DND-41 (cell line): Measurements from ENCODE around the gene GFM1.
"Not testable (repeated sequence)": the region's sequence is repeated elsewhere in the genome, so short reads cannot be mapped to it uniquely, and the experiment has no call there.

Source experiments
- ATAC-seq: fragments of 200-7000 bp; cut with Tn5 transposase; 3 replicates; pipeline ENCODE4 v1.9.1; 2021; ENCODE audit warnings: low read depth; ENCODE audit not compliant: insufficient read depth
- DNase-seq: peaks from one replicate; pipeline ENCODE4 v3.0.0-alpha.2; 2020
- H2AFZ ChIP-seq: 2 replicates; pipeline ENCODE4 v1.6.0; 2012; ENCODE audit warnings: low read depth, low read length
- H3K27ac ChIP-seq: 2 replicates; pipeline ENCODE4 v1.5.1; 2012; ENCODE audit warnings: low read length, inconsistent platforms
- H3K27me3 ChIP-seq: fragments of 200-600 bp; sonication (generic); 2 replicates; pipeline ENCODE4 v1.6.0; 2012; ENCODE audit warnings: low read length, mild to moderate bottlenecking, inconsistent platforms; ENCODE audit not compliant: insufficient read depth, poor library complexity
- H3K36me3 ChIP-seq: 2 replicates; pipeline ENCODE4 v1.5.1; 2012; ENCODE audit warnings: low read length, inconsistent platforms; ENCODE audit not compliant: insufficient read depth
- H3K4me1 ChIP-seq: 2 replicates; pipeline ENCODE4 v1.5.1; 2012; ENCODE audit warnings: mild to moderate bottlenecking, low read length; ENCODE audit not compliant: insufficient read depth
- H3K4me2 ChIP-seq: 2 replicates; pipeline ENCODE4 v1.6.0; 2012; ENCODE audit warnings: mild to moderate bottlenecking, moderate library complexity, low read length, inconsistent platforms; ENCODE audit not compliant: insufficient read depth
- H3K4me3 ChIP-seq, 2 experiments: fragments of 200-600 bp in 1 of 2; shearing (Covaris generic) in 1 of 2; 2 replicates each; pipeline ENCODE4 v1.5.1; 2012 to 2016; ENCODE audit warnings: inconsistent platforms in 2 of 2, low read length in 2 of 2, mild to moderate bottlenecking in 2 of 2, low read depth in 1 of 2, moderate library complexity in 1 of 2
- H3K79me2 ChIP-seq: 2 replicates; pipeline ENCODE4 v1.6.0; 2012; ENCODE audit warnings: low read length, inconsistent platforms; ENCODE audit not compliant: insufficient read depth
- H3K9ac ChIP-seq: 2 replicates; pipeline ENCODE4 v1.6.0; 2012; ENCODE audit warnings: low read depth, mild to moderate bottlenecking, inconsistent platforms, low read length, moderate library complexity
- H3K9me3 ChIP-seq: 2 replicates; pipeline ENCODE4 v1.5.1; 2012; ENCODE audit warnings: low read length, moderate library complexity, mild to moderate bottlenecking, inconsistent platforms; ENCODE audit not compliant: insufficient read depth, severe bottlenecking
- H4K20me1 ChIP-seq: 2 replicates; pipeline ENCODE4 v1.6.0; 2012; ENCODE audit warnings: low read length; ENCODE audit not compliant: insufficient read depth
- CTCF ChIP-seq: IDR thresholded peaks from 2 replicates; pipeline ENCODE4 v1.5.1; 2012; ENCODE audit warnings: borderline replicate concordance, low read length, moderate library complexity, mild to moderate bottlenecking; ENCODE audit not compliant: poor library complexity, severe bottlenecking; ENCODE audit errors: extremely low read depth
- EZH2 ChIP-seq: IDR thresholded peaks from 3 replicates; pipeline ENCODE4 v1.6.1; 2012; ENCODE audit warnings: borderline replicate concordance, low read depth, mild to moderate bottlenecking, moderate library complexity, low read length, inconsistent platforms; ENCODE audit not compliant: severe bottlenecking

GFM1 gene

GRCh38 chr3:158685159-158685558 lies 40.8 kb downstream of the GFM1 start:
- Histone ChIP-seq H3K9ac (no peak overlapping the region), H3K79me2 (no peaks in the 10 kb centered on the region), H3K4me1 (no peaks in the 10 kb centered on the region), H4K20me1 (no peaks in the 10 kb centered on the region), H3K27me3 (no peaks in the 10 kb centered on the region), H3K4me3 (no peak overlapping the region), H2AFZ (no peak overlapping the region), H3K4me2 (no peak overlapping the region), H3K36me3 (peaks cover 21% of the 10 kb centered on the region; the same call in 1 of the 2 replicates), H3K9me3 (no peaks in the 10 kb centered on the region), H3K27ac (no peak overlapping the region)
- TF ChIP-seq EZH2 (no peak), CTCF (no peak)
- no peak for DNase-seq
- ATAC-seq: no peak

GRCh38 chr3:158693866-158694456 lies 49.6 kb downstream of the GFM1 start:
- not testable (repeated sequence) for H3K9me3 ChIP-seq, DNase-seq, H3K9ac ChIP-seq, H4K20me1 ChIP-seq, H3K27ac ChIP-seq, ATAC-seq, H3K4me2 ChIP-seq, H3K79me2 ChIP-seq, H2AFZ ChIP-seq, H3K4me3 ChIP-seq, H3K27me3 ChIP-seq, H3K4me1 ChIP-seq
- H3K36me3 ChIP-seq: peaks cover 53% of the 10 kb centered on the region; the same call in 1 of the 2 replicates

- ATAC-seq (no peak), DNase-seq (no peak)
- Histone ChIP-seq H3K9me3 (no peaks in the 10 kb centered on the region), H3K27ac (no peak overlapping the region), H2AFZ (no peak overlapping the region), H3K79me2 (no peaks in the 10 kb centered on the region), H4K20me1 (no peaks in the 10 kb centered on the region), H3K27me3 (no peaks in the 10 kb centered on the region), H3K4me1 (no peaks in the 10 kb centered on the region), H3K36me3 (peaks cover 45% of the 10 kb centered on the region; the same call in 1 of the 2 replicates), H3K4me2 (no peak overlapping the region), H3K4me3 (no peak overlapping the region), H3K9ac (no peak overlapping the region)
- TF ChIP-seq CTCF (no peak), EZH2 (no peak)
These were observed 52.3 kb downstream of the GFM1 start for GRCh38 chr3:158696618-158697017.

- H4K20me1 ChIP-seq: no peaks in the 10 kb centered on the region
- no peaks in the 10 kb centered on the region for H3K27me3 ChIP-seq
- DNase-seq (no peak), ATAC-seq (no peak)
- H3K79me2 ChIP-seq: no peaks in the 10 kb centered on the region
- H3K4me2 ChIP-seq: no peak overlapping the region
- TF ChIP-seq EZH2 (no peak), CTCF (no peak)
- H2AFZ ChIP-seq: no peak overlapping the region
- peaks cover 29% of the 10 kb centered on the region; the same call in 1 of the 2 replicates for H3K36me3 ChIP-seq
- no peak overlapping the region for H3K27ac ChIP-seq
- no peaks in the 10 kb centered on the region for H3K9me3 ChIP-seq
- no peak overlapping the region for H3K9ac ChIP-seq
- H3K4me1 ChIP-seq: no peaks in the 10 kb centered on the region
- H3K4me3 ChIP-seq: no peak overlapping the region
These were observed 56.2 kb downstream of the GFM1 start for GRCh38 chr3:158700559-158700958.
